GM03348 (cell line): ENCODE results near the gene LGR4.
"Not testable (repeated sequence)": the region's sequence is repeated elsewhere in the genome, so short reads cannot be mapped to it uniquely, and the experiment has no call there.

ENCODE experiments used
- DNase-seq: peaks from one replicate; pipeline ENCODE4 v3.0.0; 2012; ENCODE audit warnings: low spot score

The LGR4 gene, protein sequence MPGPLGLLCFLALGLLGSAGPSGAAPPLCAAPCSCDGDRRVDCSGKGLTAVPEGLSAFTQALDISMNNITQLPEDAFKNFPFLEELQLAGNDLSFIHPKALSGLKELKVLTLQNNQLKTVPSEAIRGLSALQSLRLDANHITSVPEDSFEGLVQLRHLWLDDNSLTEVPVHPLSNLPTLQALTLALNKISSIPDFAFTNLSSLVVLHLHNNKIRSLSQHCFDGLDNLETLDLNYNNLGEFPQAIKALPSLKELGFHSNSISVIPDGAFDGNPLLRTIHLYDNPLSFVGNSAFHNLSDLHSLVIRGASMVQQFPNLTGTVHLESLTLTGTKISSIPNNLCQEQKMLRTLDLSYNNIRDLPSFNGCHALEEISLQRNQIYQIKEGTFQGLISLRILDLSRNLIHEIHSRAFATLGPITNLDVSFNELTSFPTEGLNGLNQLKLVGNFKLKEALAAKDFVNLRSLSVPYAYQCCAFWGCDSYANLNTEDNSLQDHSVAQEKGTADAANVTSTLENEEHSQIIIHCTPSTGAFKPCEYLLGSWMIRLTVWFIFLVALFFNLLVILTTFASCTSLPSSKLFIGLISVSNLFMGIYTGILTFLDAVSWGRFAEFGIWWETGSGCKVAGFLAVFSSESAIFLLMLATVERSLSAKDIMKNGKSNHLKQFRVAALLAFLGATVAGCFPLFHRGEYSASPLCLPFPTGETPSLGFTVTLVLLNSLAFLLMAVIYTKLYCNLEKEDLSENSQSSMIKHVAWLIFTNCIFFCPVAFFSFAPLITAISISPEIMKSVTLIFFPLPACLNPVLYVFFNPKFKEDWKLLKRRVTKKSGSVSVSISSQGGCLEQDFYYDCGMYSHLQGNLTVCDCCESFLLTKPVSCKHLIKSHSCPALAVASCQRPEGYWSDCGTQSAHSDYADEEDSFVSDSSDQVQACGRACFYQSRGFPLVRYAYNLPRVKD

DNA sequence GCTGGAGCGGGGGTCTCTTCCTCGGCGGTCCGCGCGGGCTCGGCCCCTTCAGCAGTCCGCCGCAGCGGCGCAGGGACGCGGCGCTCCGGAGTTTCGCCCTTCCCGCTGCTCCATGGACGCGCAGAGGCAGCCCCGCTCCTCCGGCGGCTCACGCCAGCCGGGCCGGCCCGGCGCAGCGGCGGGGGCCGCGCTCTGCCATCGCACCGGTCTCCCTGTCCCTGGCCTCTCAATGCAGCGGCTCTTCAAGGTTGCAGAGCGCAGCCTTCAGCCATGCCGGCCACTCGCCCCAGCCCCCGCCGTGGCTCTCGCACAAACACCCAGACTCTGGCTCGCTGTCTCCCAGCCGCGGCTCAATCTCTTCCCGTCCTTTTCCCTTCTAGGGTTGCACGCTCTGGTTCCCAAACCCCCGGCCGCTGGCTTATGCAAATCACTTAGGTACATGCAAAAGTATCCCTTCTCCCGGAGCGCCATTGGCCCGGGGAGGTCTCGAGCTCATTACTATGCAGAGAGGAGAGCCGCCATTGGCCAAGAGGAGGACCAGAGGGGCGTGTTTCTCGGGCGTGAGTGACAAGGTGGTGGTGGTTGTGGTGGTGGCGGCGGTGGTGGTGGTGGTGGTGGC is at the start of gene LGR4:
TSS of gene LGR4 (minus strand) at position 393 of the 619 bp plus-strand sequence. CDS start 488 bp downstream, outside the sequence.
- DNase-seq, result peak; percentile 95

DNA sequence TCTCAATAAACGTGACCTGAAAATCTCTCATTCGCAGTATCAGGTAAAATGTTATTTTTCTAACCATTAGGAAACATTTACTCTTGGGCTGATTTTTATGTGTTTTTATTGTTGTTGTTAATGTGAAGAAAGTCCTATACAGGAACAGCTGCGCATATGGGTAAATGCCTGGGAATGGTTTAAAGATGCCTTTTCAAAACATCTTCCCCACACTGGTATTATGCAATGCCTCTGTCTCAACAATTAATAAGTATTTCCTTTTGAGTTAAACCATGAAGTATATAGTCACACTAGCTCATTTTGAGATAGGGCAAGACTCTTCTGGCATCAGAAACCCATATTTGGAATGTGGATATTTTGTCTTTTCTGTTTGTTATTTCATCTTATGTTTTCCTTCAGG is 47.6 kb upstream of the LGR4 start:
- DNase-seq, result no peak

DNA sequence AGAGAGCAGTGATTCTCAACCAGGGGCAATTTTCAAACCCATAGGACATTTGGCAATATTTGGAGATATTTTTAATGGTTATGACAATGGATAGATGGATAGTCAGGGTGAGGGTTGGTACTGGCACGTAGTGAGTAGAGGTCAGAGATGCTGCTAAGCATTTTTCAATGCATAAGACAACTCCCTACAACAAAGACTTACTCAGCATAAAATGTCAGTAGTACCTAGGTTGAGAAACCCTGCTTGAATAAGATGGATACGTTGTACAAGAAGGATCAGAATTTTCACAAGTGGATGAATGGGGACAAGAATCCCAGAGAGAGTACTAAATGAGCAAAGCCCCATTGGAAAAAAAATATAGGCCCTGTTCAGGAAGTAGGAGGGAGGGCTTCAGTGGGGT is 45.9 kb upstream of the LGR4 start:
- DNase-seq, result no peak

DNA sequence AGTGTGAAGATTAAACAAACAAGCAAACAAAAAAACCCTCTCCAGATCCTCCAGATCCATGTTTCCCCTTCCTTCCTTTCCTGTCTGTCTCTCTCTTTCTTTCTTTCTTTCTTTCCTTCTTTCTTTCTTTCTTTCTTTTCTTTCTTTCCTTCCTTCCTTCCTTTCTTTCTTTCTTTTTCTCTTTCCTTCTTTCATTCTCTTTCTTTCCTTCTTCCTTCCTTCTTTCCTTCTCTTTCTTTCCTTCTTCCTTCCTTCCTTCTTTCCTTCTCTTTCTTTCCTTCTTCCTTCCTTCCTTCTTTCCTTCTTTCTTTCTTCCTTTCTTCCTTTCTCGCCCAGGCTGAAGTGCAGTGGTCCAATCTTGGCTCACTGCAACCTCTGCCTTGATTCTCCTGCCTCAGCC is 44.9 kb upstream of the LGR4 start:
- DNase-seq, result not testable (repeated sequence)

DNA sequence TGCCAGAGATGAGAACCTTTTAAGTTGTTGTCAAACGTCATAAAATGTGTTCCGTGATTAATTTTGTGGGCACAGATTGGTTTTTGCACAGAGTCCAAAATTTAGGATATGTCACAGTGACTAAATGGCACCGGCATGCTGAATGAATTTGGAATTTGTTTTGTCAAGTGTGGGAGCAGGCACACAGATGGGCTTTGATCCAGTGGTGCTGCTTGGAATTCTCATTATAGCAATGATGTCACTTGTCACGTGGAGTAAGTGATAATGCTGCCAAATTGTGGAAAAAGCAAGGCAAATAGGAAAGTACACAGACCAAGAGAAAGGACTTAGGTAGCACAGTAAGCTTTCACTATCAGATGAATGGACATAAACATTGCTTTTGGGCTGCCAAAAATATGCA is 42.0 kb upstream of the LGR4 start:
- DNase-seq, result peak; percentile 37

DNA sequence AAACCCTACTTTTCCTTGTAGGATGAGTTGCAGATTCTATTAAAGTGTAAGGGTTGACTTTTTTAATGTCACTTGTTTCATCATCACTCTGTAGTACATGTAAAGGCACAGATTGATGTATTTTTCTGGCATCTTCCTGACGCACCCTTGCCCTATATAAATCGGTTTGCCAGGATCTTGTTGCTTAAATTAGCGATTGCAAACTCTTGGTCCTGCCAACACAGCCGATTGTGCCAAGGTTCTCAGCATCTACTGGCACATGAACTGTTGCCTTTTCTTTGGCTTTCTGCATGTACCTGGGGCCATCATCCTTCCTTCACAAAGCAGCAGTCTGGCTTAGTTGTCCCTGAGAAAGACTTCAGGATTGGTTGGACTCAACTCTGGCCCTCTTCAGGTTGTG is 41.5 kb upstream of the LGR4 start:
- no peak for DNase-seq

DNA sequence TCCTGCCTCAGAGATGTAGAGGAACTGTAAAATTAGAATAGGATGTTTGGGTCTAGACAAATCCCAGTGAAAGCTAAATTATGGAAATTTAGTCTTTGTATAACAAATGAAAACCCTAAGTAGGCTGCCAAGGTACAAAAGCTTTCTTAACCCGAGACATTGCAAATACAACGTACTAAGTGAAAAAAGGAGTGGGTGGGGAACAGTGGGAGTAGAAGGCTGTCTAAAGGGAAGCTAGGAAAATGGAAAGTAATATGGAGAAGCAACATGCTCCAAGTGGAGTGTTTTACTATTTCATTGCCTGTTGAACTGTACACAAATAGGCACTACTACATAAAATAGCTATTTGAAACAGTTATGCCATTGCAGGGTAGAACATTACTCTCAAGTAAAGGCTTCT is 40.8 kb upstream of the LGR4 start:
- no peak for DNase-seq

DNA sequence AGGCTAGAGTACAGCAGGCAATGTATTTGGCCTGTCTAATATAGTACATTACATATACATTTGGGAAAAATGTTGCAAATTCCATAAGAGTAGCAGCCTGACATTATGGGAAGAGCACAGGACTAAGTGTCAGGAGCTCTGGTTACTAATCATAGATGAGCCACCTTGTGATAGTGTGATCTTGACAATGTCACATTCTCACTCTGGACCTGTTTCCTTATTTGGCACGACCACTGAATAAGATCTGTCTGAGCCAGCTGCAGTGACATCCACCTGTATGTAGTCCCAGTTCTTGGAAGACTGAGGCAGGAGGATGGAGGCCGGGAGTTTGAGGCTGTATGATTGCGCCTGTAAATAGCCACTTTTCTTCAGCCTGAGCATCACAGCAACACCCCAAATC is 39.6 kb upstream of the LGR4 start:
- DNase-seq, result no peak

DNA sequence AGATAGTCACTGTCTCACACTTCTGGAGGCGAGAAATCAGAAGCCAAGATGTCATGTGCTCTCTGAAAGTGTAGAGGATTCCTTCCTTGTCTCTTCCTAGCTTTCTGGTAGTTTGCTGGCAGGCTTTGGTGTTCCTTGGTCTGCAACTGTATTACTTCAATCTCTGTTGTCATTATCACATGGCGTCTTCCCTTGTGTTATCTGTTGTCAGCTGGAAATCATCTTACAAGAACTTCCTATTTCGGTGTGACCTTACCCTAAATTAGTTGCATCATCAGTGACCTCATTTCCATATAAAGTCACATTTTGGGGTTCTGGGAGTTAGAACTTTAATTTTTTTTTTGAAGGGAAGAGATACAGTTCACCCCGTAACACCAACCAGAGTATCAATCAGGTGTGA is 37.3 kb upstream of the LGR4 start:
- DNase-seq, result no peak

DNA sequence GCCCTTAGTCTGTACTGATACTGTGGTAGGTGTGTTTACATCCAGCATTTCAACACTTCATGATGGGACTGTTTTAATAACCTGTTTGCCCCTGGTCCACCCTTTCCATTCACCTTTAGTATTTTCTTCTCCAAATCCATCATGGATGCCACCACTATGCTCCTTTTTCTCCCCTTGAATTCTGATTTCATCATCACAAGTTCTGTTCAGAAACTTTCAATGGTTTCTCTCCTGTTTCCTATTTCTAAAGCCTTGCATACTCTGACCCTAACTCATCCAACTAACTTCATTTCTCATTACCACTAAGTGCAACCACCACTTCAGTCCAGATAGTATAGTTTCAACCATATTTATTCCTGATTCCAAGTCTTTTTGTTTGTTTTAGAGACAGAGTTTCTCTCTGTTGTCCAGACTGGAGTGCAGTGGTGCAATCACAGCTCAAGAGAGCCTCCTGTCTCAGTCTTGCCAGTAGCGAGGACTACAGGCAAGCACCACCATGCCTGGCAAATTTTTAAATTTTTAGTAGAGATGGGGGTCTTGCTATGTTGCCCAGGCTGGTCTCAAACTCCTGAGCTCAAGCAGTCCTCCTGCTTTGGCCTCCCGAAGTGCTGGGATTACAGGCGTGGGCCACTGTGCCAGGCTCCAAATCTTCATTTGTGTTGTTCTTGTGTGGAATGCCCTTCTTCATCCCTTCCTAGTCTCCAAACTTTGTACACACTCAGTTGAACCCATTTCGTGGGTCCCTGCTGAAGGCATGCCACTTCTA is 35.1 kb upstream of the LGR4 start:
- no peak for DNase-seq

DNA sequence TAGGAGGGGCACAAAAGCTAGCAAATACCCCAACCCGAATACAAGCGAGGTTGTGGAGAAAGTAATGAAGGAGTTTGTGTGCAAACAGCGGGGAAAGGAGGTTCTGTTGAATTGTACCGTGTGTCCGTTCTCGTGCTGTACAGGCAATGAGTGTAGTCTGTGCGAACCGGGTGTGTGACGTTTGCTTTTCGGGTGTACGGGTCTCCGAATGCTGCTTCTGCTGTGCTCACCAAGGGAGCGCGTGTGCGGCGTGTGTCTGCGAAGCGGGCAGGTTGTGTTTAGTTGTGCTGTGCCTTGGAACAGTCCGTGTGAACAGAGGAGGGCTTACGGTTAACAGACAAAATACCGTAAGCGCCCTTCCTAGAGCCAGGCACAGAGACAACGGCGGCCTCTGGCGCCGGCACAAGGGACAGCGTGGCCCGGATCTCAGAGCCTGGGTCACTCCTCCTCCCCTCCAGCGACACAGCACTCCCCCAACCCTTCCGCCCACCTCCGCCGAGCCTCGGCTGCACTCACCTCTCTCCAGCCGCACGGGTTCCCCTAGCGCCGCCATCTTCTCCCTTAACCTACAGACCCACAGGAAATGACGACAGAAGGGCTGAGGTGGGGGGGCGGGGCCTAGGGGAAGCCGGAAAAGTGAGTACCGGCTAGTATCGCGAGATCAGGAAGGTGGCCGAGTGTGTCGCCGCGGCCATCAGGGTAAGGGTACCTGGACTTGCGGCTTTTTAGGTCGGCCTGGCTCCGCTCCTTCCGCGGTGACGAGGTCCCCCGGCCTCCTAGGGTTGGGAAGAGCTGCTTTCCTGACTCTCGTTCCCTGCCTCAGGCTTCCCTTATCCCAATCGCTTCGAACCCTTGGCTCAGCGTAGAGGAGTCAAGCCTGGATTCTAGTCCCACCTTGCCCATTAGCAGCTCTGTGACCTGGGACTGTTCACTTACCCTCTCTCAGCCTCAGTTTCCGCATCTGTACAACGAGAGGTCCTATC is 33.9 kb upstream of the LGR4 start, which contains the start of gene LIN7C:
TSS of gene LIN7C (minus strand) at position 570 of the 983 bp plus-strand sequence. CDS start at position 553, 17 bp downstream.
- peak; percentile 97 for DNase-seq

DNA sequence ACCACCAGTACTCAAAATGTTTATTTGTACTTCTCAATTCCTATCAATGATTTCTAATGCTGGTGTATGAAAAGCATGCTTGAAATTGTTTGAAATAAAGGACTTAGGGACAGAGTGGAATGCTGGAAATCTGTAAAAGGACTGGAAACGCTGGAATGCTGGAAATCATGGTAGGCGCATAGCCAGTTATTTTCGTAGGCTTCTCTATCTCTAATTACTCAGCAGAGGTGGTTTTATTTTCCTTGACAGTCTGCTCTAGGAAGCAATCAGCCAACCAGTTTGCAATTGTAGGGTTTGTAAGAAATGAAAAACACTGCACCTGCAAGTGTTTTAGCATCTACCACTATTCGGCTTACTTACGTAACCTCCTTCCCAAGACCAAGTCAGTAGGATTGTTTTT is 33.2 kb upstream of the LGR4 start:
- DNase-seq, result no peak

DNA sequence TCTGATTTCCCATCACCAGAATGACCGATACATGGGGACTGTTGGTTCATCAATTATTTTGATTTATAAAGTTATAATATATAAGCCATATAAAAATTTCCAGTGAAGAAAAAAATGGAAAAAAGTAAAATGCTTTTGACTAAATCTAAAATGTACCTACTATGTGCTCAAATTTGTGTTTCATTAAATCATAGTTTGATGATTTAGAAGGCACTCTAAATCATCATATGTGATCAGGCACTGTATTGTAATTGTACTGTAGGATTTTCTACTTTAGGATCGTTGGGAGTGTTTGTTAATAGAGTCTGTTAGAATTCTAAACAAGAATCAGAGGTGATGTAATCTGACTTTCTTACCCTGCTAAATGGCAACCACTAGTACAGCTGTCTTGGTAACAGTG is 31.6 kb upstream of the LGR4 start:
- DNase-seq, result no peak

DNA sequence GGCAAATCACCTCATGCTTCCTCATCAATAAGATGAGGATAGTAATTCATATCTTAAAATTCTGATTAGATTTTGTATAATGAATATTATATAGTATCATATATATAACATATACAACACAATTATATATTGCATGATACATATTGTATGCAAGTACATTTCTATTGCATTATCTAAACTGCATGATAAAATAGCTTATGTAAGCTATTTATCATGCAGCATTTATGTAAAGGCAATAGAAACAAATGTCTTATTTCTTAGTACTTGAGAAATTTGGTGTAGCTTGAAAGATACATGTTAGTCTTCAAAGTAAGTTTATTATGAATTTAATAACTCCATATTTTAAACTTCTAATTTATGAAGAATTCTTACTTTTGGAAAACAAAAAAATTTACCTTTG is 28.5 kb upstream of the LGR4 start:
- DNase-seq, result no peak

DNA sequence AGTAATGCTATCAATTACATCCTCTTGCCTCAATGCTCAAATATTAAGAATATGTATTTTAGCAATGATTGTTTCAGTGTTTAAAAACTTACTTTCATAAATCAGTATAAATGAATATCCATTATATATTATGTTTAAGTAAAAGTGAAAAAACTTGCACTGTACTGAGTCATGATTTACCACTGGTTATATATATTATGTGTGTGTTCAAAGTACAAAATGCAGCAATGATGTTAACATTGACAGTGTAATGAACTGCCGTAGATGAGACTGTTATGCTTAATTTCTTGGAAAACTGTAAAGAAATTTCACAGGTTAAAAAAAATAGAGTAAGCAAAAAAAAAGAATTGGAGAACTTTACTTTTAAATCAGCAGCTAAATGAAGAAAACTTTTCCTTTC is 25.3 kb upstream of the LGR4 start:
- DNase-seq, result no peak

DNA sequence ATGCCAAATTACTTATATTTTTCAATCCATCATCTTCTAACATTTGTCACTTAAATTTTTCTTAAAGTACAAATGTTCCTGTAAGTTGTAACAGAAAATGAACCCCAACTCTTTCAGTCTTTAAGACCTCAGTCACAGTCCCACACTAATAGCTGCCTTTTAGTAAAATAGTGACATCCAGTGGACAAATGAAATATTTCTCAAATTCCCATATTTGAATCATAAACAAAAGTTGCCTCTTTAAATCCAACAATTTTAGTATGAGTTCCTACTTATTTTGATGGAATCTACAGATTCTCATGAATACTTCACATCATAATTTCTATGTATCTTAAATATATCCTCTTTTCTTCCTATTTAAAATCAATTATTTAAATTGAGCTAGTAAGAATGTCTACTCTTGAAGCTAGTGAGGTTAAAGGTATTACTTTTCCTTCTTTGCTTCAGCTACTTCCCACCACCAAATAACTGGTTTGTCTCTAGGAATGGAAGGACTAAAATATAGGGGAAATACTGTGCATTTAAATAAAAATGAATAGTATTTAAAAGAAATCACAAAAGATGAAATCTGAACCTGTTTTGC is 24.8 kb upstream of the LGR4 start:
- DNase-seq, result peak; percentile 32

DNA sequence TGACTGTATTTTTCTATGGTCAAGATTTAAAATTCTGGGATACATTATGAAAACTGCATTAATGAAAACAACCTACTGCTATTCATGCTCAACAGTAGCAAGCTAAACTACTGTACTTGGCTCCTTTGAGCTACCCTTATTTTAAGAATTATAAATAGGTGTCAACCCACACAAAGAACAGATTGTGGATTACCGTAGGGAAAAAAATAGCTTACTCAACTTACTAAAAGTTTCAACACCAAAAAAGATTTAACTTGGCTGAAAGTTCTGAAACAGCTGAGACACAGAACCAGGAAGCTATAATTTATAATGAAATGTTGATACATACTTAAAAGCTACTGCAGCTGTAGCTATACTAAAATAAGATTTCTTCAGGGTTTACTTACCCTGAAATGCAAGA is 23.9 kb upstream of the LGR4 start:
- DNase-seq, result peak; percentile 28

DNA sequence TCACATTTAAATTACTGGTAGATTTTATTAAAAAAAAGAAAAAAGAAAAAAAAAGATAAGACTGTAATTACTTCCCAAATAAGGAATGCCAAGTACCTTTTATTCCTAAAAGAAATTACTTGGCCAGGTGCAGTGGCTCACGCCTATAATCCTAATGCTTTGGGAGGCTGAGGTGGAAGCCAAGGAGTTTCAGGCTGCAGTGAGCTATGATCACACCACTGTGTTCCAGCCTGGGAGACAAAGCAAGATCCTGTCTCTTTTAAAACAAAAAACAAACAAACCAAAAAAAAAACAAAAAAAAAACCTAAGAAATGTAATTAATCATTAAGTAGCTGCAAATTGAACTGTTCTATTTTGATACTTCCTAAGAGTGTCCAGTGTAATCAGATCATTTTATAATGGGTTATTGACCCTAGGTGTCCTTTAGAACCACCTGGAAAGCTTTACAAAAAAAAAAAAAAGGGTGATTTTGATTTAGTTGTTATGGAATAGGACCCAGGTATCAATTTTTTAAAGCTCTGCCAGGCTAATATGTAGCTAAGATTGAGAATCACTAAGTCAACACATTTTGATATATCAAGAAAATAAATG is 23.2 kb upstream of the LGR4 start:
- DNase-seq, result no peak

DNA sequence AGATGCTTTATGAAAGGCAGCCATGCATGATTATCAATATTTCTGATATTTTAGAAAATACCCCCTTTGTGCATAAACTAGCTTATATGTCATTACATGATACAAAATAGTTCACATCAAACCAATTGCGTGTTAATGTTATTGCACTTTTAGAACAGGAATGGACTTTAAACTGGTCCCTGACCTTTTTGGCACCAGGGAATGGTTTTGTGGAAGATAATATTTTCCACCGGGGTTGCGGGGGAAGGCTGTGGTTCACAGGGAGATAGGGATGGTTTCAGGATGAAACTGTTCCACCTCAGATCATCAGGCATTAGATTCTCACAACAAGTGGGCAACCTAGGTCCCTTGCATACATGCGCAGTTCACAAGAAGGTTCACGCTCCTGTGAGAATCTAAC is 16.5 kb upstream of the LGR4 start:
- no peak for DNase-seq

DNA sequence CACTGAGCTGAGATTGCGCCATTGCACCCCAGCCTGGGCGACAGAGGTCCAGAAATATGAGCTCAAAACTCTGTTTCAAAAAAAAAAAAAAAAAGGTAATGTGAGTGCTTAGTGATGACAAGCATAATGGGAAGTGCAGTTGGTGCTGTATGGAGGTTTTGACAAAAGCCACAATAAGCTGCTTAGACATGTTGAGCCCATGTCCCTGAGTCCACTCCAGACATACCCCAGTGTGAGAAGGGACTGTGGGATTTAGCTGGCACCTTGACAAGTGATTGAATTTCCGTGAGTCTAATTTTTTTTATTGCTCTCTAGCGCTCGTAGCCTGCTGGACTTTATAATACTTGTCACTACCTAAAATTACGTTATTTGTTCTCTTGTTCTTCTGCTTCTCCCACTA is 15.1 kb upstream of the LGR4 start:
- DNase-seq, result no peak
